K562 (cell line): Measurements from ENCODE around the gene USF2. TPM values are rescaled to one million over a fixed set of nuclear protein-coding genes. Genes with fewer than 3 reads are reported as not detected.

ENCODE experiments used
- ATAC-seq: fragments of 200-7000 bp; cut with Tn5 transposase; 3 replicates; pipeline ENCODE4 v1.9.1; 2020; ENCODE audit warnings: moderate library complexity
- BruUV-seq: library from RNA; stranded (reverse); fragments of 400-500 nt; replicated peaks from 2 replicates; lab custom pipeline; 2021; lab: Mats Ljungman, UMichigan
- CTCF ChIA-PET: fragments of 300-600 bp; formaldehyde crosslinking; extraction: SDS; loops from one replicate; lab custom pipeline; 2021; ENCODE audit warnings: low intra/inter-chr PET ratio; lab: Yijun Ruan, JAX
- POLR2A ChIA-PET: fragments of 300-600, 350-650 bp; sonication (Branson Sonifier 250); formaldehyde crosslinking; extraction: SDS; loops from one replicate; lab custom pipeline; 2021; ENCODE audit warnings: antibody characterized with exemption, inconsistent platforms; lab: Yijun Ruan, JAX
- DNase-seq, 4 experiments: peaks; one replicate each; pipeline versions ENCODE4 v3.0.0 to v3.0.0-alpha.2; 2011 to 2018; ENCODE audit warnings: low spot score in 3 of 4, mixed read lengths in 3 of 4; ENCODE audit errors: extremely low read depth in 1 of 4
- FAIRE-seq: peaks from 2 replicates; lab custom pipeline; 2011; peaks lifted over from hg19 to GRCh38; lab: Jason Lieb, UNC
- H2AFZ ChIP-seq: 2 replicates; pipeline ENCODE4 v1.6.0; 2011; ENCODE audit warnings: low read depth, low read length, control low read depth, inconsistent platforms
- H3K27ac ChIP-seq: fragments of 200-600 bp; 3 replicates; pipeline ENCODE4 v1.8.0; 2011; ENCODE audit warnings: low read depth, mild to moderate bottlenecking, control low read depth, inconsistent platforms, low read length, moderate library complexity, mixed read lengths; ENCODE audit errors: extremely low read depth
- H3K27me3 ChIP-seq, 2 experiments: fragments of 300-600 bp in 1 of 2; 2 replicates in 1 of 2; 3 replicates in 1 of 2; pipeline versions ENCODE4 v1.6.0 to v1.8.0; 2011; ENCODE audit warnings: inconsistent platforms in 2 of 2, low read length in 2 of 2, mild to moderate bottlenecking in 1 of 2, mixed read lengths in 1 of 2, moderate library complexity in 1 of 2; ENCODE audit not compliant: control insufficient read depth in 2 of 2, insufficient read depth in 2 of 2
- H3K36me3 ChIP-seq: fragments of 300-600 bp; 3 replicates; pipeline ENCODE4 v1.8.0; 2011; ENCODE audit warnings: mild to moderate bottlenecking, low read length, inconsistent platforms; ENCODE audit not compliant: control insufficient read depth, insufficient read depth
- H3K4me1 ChIP-seq, 2 experiments: fragments of 200-600 bp in 1 of 2; replicated peaks in 1 of 2; 2 replicates in 1 of 2; 3 replicates in 1 of 2; pipeline versions ENCODE4 v1.5.1 to v1.8.0; 2011; ENCODE audit warnings: inconsistent platforms in 2 of 2, low read length in 2 of 2, mild to moderate bottlenecking in 1 of 2, mixed read lengths in 1 of 2, moderate library complexity in 1 of 2; ENCODE audit not compliant: control insufficient read depth in 2 of 2, insufficient read depth in 2 of 2
- H3K4me2 ChIP-seq: 2 replicates; pipeline ENCODE4 v1.6.1; 2011; ENCODE audit warnings: low read length, control low read depth, inconsistent platforms, mixed read lengths; ENCODE audit not compliant: insufficient read depth
- H3K4me3 ChIP-seq: fragments of 200-600 bp; sonication (generic), shearing (Covaris generic); 2 replicates; pipeline ENCODE4 v1.5.1; 2016; ENCODE audit warnings: control low read depth, inconsistent platforms
- H3K79me2 ChIP-seq: fragments of 200-600 bp; 3 replicates; pipeline ENCODE4 v1.8.0; 2011; ENCODE audit warnings: low read length, inconsistent platforms; ENCODE audit not compliant: control insufficient read depth, insufficient read depth
- H3K9ac ChIP-seq, 2 experiments: 2 replicates each; pipeline versions ENCODE4 v1.6.0 to v1.6.1; 2011; ENCODE audit warnings: low read depth in 2 of 2, low read length in 2 of 2, control low read depth in 1 of 2, inconsistent platforms in 1 of 2, mild to moderate bottlenecking in 1 of 2, mixed read lengths in 1 of 2; ENCODE audit not compliant: insufficient read depth in 1 of 2
- H3K9me1 ChIP-seq: one replicate; pipeline ENCODE4 v1.6.0; 2011; ENCODE audit warnings: inconsistent platforms, mild to moderate bottlenecking, low read length, moderate library complexity; ENCODE audit not compliant: control insufficient read depth, insufficient read depth
- H3K9me3 ChIP-seq: replicated peaks from 2 replicates; pipeline ENCODE4 v1.5.1; 2011; ENCODE audit warnings: low read depth, low read length, inconsistent platforms; ENCODE audit not compliant: control insufficient read depth, insufficient read depth
- H4K20me1 ChIP-seq: replicated peaks from 2 replicates; pipeline ENCODE4 v1.6.1; 2011; ENCODE audit warnings: low read length, inconsistent platforms, mixed read lengths; ENCODE audit not compliant: control insufficient read depth, insufficient read depth
- HDAC6 ChIP-seq: IDR thresholded peaks from 2 replicates; pipeline ENCODE4 v1.6.1; 2012; ENCODE audit warnings: low read depth, mild to moderate bottlenecking, control low read depth, inconsistent platforms, low read length, moderate library complexity
- KHSRP ChIP-seq: fragments of 450-650 bp; IDR thresholded peaks from 2 replicates; pipeline ENCODE4 v1.6.1; 2017
- SMAD3 ChIP-seq: fragments of 450-650 bp; formaldehyde crosslinking; conservative IDR thresholded peaks from 2 replicates; pipeline ENCODE4 v1.4.0; 2020; ENCODE audit warnings: mild to moderate bottlenecking
- SNIP1 ChIP-seq: fragments of 450-650 bp; IDR thresholded peaks from 2 replicates; pipeline ENCODE4 v1.7.1; 2017; ENCODE audit warnings: low read depth, mild to moderate bottlenecking
- ZBTB49 ChIP-seq: sonication (generic); formaldehyde crosslinking; IDR thresholded peaks from 2 replicates; pipeline ENCODE4 v1.8.0; 2022; ENCODE audit warnings: missing genetic modification reagents, mild to moderate bottlenecking, borderline replicate concordance
- WGBS: fragments of 100-300 bp; shearing (Covaris generic); methylation state at CpG from one replicate; pipeline ENCODE4 v1.1.6; 2016; ENCODE audit warnings: low coverage, mixed read lengths; ENCODE audit not compliant: insufficient coverage; ENCODE audit errors: missing lambda C conversion rate; 5-methylcytosine and 5-hydroxymethylcytosine counted together
- in situ Hi-C: fragments of 300-500 bp; cut with MboI; formaldehyde crosslinking; loops from 4 replicates; pipeline ENCODE4 v1.15.0; 2018; ENCODE audit warnings: inconsistent platforms, mixed read lengths
- intact Hi-C: fragments of 100-400 bp; cut with micrococcal nuclease; formaldehyde crosslinking; loops from 2 replicates; pipeline ENCODE4 v1.14.2; 2022
- polyA plus RNA-seq, 8 experiments: library from polyadenylated mRNA; depleted of rRNA in 4 of 8; stranded (reverse) in 5 of 8; unstranded in 3 of 8; fragments of >200 nt; fragmentation: Nextera tagmentation in 2 of 8; fragmentation: Illumina TruSeq in 1 of 8; extraction: Ambion mirVana in 2 of 8; extraction: Trizol in 1 of 8; gene quantifications; 2 replicates each; pipeline versions ENCODE4 v1.2.1 to v1.2.3, GENCODE V29; 2011 to 2014; ENCODE audit warnings: inconsistent platforms in 1 of 8, missing spikeins in 1 of 8
- total RNA-seq, 7 experiments: library from RNA; depleted of rRNA in 6 of 7; stranded (reverse); fragments of >200 nt in 6 of 7; fragmentation: Illumina TruSeq in 2 of 7; extraction: Trizol in 2 of 7; gene quantifications; 2 replicates each; pipeline versions ENCODE4 v1.2.1 to v1.2.3, GENCODE V29; 2011 to 2021; ENCODE audit warnings: low replicate concordance in 1 of 7

Gene USF2
- total and polyA plus RNA-seq, 9 of the 15 experiments (the other 6 are each of a cell fraction or from before 2014, with no cell fraction given): 0.27 to 93.7 (median 58.4) TPM

- H3K4me1 ChIP-seq: peaks cover 6 to 19% of the 10 kb centered on the region in 2 experiments; a peak in 4 of 5 replicates
- intact Hi-C loops: no loop called here
Measured at GRCh38 chr19:35254341-35255297, 14.1 kb upstream of the USF2 start.

More at GRCh38 chr19:35254341-35255297, 14.1 kb upstream of the USF2 start:
- Histone ChIP-seq H2AFZ (no peak overlapping the region), H3K4me3 (no peak overlapping the region), H3K27ac (no peak overlapping the region), H3K4me2 (no peak overlapping the region), H3K9ac (peak overlapping the region in 1 of 2 experiments; percentile 19; a peak in 2 of 4 replicates), H3K36me3 (peaks cover 84% of the 10 kb centered on the region; the same call in 2 of the 3 replicates), H3K9me3 (no peaks in the 10 kb centered on the region), H3K27me3 (no peaks in the 10 kb centered on the region), H4K20me1 (no peaks in the 10 kb centered on the region; the same call in 1 of the 2 replicates), H3K79me2 (peaks cover 34% of the 10 kb centered on the region), H3K9me1 (no peaks in the 10 kb centered on the region)
- BruUV-seq: no TSS peak
- in situ Hi-C loops: no loop called here
- CTCF ChIA-PET: no interaction called here
- TF ChIP-seq HDAC6 (no peak), SNIP1 (no peak), ZBTB49 (no peak), KHSRP (no peak), SMAD3 (CRISPR knock-in tag) (no peak)
- POLR2A ChIA-PET: interaction anchor here (5.9 kb wide), 1 partner anchor 11 kb away, joined by 31 read pairs; no protein-coding TSS in a partner anchor
- no peak for DNase-seq
- no peak for FAIRE-seq
- 95% methylated on average over 17 of the region's 17 CpGs for WGBS
- ATAC-seq: no peak
